Activated CD4-positive, alpha-beta T cell treated with anti-CD3 and anti-CD28 coated beads for 48 hours (primary cell): ENCODE results near the gene MVB12B.

ENCODE experiments used
- DNase-seq: peaks from one replicate; pipeline ENCODE4 v3.0.0-alpha.2; 2020

MVB12B gene

DNA sequence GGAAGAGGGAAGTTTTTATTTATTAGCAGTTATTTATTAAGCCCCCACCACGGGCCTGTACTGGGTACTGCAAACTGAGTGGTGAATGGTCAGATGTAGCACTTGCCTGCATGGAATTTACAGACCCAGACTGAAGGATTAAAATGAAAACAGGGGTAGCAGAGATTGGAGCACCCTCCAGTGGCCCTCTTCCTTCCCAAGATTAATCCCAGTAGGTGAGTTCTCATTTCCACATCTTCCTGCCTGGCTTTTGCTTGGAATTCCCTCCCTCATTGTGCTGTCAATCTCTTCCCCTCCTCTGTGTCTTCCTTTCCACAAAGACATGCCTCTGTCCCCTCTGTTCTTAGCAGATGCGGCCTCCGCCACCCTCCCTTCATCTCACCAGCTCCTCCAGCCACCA is 39.2 kb downstream of the MVB12B start:
- DNase-seq: no peak

DNA sequence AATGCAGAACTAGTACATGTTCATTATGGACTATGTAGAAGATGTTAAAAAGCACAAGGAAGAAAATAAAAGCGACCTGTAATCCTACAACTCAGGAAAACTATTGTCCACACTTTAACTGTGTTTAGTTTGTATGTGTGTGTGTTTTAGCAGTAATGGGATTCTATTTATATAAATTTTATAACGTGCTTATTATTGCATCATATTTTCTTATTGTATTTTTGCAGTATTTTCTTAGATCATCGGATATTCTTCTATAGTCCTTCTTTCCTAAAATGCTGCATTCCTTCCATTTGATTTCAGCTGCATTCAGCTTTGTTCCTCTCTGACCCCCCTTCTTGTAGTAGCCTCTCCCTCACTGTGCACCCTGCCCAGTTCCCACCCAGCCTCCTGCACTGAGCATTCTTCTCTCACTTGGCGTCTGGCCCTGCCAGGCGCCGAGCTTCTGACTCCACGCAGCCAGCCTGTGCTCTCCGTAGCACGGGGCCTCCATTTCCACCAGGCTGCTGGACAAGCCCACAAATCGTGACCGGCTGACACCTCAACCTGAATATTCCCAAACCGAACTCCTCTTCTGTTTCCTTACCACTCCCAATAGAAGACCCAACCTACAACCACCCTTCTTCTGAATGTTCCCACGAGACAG is 39.9 kb downstream of the MVB12B start:
- DNase-seq: no peak

DNA sequence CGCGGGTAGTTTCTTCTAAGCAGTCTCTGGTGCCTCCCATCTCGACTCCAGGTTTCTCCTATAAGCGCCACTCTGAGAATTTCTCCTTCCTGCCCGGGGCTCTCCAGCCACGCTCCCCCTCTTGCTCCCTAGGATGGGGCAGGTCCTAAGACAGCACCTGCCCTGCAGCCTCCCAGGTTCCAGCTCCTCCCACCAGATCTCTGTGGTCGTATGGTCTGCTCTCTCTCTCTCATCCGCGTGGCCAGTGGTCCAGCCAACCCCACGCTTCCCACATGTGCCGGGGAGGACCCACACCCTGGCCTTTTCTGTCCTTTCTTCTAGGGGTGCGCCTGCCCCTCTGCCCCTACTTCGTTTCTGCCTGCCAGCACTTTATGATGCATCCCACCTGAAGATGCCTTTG is 40.5 kb downstream of the MVB12B start:
- DNase-seq: no peak

DNA sequence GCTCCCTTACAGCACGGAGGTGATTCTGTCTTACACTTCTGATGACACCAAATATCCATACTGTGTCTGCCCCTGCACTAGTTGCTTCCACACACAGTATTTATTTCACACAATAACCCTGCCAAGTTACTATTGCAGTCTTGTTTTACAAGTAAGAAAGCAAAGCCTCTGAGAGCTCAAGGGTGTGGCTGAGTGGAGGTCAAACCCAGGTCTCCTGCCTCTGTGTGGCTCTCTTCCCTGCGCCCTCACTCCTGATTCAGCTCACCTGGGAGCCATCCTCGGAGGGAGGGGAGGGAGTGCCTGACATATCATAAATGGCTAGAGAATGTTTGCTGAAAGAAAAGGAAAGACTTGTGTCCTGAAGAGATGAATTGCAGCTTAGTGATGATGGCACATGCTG is 41.0 kb downstream of the MVB12B start:
- DNase-seq: no peak

DNA sequence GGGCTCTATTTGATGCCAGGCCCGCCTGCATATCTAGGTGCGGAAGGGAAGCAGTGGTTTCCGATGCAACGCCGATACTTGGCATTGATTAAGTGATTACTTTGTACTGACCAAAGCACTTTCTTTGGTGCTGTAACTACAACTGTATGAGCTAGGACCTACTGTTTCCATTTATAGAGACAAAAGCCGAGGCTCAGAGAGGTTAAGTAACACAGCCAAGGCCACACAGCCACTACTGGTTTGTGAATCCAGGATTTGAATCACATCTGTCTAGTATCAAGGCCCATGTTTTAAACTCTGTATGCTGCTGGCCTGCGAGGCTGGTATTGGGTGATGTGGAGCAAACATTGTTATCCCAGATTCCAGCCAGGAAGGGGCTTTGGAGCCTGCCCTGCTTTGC is 41.4 kb downstream of the MVB12B start:
- no peak for DNase-seq

DNA sequence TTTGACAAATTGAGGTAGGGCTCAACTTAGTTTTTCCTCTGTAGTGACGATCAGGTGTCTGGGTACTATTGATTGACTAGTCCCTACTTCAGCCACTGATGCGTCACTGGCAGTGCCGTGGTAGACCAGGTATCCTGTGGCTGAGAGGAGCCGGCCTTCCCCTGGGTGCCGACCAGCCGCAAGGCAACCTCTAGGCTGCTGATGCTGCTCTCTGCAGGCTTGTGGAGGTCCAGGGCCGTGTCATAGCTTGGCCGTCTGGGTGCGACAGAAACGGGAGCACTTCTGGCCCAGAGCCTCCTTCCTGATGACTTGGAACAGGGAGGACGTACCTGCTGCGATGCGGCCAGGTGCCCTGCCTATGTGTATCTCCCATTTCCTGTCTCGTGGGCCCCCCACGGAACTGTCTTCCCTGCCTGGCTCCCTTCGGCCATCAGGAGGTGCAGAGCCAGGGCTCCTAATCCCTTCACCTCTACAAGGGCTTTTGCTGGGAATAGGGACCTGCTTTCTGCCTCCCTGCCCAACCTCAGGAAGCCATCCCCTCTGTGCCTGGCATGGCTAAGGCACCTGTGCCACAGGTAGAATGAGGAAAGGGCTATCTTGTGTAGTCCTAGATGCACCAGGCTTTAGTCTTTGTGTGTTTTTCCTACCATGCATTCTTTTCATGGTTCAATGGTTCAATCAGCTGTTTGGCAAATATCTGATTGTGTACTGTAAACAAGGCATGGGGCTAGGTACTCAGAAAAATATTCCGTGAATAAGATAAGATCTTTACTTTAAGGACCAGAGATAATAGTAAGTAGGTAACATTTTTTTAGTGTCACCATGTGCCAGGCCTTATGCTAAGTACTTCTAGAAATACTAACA is 44.6 kb downstream of the MVB12B start:
- no peak for DNase-seq

DNA sequence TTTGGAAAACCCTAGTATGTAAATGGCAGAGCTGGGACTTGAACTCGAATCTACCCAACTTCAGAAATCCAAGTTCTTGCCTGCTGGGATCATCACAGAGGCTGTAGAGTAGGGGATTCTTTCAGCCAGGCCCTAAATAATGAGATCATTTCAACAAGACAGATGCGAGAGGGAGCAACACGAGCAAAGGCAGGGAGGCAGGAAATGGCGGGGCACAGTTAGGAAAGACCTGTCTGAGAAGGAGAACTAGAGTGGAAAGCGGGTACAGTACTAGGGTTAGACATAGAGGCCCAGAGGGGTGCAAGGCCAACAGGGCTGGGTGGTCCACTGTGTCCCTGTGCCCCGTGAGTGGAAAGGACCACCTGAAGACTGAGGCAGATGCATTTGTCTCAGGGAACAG is 46.1 kb downstream of the MVB12B start:
- DNase-seq: no peak

DNA sequence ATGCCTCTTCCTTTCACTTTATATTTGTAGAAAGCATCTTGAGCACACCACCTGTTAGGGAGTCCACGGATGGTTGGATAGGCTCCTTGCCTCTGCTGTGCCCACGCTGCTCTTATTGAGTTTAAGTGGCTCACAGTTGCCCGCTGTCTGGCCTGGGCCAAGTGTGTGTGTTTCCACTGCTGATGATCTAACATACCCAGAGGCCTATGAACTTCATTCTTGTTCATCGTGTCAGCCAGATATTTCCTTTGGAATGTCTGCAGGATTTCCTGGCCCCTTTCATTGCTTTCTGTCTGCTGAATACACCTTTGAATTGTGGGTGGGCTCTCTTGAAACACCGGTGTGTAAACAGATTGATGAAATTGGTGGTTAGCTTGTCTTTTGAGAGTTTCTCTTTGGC is 46.6 kb downstream of the MVB12B start:
- no peak for DNase-seq

DNA sequence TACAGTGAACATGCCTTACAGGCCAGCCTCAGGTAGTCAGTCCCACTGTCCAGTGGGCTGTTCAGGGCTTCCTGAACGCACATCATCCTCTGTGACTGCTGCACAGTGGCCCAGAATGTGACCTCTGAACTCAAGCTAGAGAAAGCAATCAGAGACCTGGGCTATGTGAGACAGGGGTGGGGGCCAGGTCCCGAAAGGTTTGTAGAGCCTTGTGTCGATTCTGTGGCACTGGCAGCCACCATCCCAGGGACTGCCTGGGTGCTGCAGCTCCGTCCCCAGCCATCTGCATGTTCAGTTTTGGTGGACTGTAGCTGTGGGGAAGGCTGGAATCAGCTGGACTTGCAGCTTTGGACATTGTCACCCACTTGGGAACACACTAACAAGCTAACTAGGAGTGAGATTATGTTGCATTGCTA is 47.7 kb downstream of the MVB12B start:
- DNase-seq: no peak

DNA sequence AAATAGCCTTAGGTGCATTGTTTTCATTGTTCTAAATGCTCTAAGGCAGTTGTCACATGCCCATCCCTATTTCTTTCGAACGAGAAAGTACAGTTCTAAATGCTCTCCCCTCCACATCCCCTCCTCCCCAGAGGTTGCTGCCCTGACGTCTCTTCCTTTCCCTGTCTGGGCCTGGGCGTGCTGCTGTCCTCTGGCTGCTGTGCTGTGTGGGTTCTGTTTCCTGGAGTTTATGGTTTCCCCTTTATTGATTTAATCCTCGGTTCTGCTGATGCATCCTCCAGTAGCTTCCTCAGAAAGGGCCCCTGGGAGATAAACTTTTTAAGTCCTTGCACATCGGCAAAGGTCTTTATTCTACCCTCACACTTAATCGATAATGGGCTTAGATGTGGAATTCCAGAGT is 48.8 kb downstream of the MVB12B start:
- no peak for DNase-seq

DNA sequence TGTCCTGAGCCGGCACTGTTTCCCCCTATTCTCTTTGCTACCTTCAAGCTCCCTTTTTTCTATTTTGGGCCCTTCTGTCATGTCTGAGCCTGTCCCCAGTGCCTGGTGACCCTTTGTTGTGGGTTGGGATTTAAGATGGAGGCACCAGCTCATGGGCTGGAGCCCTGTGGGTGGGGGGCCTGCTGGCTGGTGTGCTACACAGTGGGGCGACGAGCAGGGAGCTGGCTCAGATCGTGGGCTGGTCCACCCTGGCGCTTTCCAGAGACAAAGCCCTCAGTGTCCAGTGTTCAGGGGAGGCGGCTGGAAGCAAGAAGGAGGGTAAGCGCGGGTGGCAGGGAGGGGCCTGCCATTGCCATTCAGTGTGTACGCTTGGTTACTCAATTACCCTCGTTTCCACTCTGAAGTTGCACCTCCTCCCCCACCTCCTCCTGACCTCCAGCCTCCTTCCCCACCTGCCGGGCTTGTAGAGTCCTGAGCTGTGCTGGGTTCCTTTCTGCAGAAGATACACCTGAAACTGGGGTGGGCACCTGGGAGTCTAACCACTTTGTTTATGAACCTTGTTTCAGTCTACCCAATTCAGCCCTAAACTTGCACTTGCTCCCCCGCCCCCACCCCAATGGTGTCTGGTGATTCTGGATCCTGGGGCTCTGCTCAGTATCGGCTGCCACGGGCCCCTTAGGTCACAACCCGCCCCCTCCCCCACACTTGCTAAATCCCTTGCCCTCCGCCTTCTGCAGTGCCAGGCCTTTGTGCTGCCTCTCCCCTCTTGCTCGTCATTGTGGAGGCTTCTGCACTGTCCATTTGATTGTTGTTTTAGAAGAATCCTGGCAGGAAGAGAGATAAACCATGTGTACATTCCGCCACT is 49.9 kb downstream of the MVB12B start:
- no peak for DNase-seq

DNA sequence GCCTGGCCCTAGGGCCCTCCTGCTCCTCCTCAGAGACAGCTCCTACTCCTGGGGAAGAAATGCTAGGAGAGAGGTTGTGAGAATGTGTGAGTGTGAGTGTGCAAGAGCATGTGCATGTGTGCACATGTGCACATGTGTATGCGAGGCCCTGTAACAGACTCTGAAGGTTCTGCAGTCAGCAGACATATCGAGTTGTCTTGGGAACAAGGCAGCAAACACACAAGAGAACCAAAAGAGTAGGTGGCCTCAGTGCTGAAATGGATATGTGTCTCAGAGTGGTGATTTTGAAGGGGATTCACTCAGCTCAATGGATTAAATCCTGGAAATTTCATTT is 50.5 kb downstream of the MVB12B start:
- no peak for DNase-seq

DNA sequence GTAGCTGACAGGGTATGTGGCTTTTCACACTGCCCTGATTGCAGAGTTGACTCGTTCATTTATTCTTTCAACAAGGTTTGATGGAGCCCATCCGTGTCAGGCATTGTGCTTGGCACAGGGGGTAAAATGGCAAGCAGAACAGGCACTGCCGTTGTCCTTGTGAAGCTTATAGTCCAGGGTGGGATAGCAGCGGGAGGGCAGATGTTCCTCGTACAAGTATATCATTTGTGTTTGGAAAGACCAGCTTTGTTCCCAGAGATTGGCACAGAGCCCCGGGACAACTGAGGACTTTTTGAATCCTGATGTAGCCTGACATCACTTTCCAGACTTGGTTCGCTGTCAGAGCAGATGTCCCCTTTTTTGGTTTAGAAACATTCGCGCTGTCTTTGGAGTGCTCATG is 50.9 kb downstream of the MVB12B start:
- DNase-seq: no peak

DNA sequence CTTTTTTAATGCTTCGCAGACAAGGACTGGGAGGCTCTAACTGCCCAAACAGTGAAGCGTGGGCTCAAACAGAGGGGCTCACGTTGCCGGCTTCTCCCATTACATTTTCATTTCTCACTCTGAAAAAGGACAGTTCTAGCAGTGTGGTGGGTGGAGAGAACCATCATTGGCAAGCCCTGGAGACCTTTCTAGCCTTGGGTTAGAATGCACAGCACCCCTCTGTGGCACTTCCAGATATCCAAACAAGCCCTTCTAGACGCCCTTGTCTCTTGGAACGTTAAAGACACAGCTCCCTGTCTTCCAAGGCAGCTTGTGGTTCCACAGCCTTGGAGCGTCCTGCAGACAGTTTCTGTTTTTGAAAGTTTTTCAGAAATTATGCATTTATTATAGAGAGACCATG is 52.1 kb downstream of the MVB12B start:
- no peak for DNase-seq

DNA sequence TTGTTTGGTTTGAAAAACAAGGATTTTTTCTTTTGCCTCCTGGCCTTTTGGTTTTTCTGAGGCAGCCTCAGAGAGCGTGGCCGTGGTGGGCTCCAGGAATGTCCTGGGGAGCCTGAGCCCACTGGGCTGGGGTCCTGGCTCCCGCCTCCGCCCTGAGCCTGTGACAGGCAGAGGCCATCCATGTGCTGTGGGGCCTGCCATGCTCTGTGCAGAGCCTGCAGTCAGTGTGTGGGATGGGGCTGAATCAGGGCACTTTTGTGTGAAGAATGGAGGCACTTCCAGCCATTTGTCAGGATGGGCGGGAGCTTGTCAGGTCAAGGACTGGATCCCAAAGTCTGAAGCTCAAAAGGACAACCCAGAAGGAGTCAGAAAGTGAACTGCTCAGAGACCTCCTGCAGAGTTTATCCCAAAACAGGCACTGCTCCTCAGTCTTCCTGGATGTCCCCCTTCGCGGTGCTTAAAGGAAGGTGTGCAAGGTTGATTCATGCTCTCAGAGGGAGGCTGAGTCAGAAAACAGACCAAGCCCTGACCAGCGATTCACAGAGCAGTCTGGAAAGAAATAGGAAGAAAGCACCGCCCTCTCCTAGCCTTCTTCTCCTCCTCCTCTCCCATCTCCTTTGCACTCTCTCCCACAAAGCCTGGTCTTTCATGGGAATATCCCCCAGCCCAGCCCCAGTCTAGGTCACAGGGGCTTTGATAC is 53.2 kb downstream of the MVB12B start:
- DNase-seq: no peak

DNA sequence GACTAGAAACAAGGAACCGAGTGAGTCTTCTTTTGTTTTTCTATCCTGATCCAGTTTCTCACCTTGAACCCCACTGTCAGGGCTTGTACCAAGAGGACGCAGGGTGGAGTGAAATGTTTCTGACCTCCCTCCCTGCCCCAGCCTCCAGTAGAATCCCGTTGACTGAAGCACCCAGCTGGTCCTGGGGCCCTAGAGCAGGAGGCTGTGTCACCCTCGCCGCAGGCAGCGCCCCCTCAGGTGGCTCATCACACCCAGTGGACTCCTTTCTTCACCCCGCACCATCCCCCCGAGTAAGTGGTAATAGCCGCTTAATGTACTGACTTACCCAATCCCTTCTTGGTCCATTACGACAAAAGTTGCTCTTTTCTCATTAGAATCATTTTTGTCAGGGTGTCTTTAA is 53.8 kb downstream of the MVB12B start:
- no peak for DNase-seq

DNA sequence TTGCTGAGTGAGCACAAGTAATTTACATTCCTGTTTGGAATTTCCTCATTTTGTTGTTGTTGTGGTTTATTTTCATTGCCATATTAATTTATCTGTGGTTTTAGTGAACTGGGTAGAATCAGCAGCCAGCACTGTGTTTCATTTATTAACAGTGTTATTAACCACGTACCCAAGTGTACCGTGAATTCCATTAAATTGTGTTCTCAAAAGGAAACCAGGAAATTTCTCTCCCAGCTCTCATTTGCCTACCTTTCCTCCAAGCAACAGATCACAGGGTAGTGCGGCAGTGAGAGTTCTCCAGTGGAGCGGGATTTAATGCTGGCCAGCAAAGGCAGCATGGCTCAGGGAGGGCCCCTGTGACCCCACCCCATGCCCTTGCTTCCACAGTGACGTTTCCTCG is 54.6 kb downstream of the MVB12B start:
- DNase-seq: no peak

DNA sequence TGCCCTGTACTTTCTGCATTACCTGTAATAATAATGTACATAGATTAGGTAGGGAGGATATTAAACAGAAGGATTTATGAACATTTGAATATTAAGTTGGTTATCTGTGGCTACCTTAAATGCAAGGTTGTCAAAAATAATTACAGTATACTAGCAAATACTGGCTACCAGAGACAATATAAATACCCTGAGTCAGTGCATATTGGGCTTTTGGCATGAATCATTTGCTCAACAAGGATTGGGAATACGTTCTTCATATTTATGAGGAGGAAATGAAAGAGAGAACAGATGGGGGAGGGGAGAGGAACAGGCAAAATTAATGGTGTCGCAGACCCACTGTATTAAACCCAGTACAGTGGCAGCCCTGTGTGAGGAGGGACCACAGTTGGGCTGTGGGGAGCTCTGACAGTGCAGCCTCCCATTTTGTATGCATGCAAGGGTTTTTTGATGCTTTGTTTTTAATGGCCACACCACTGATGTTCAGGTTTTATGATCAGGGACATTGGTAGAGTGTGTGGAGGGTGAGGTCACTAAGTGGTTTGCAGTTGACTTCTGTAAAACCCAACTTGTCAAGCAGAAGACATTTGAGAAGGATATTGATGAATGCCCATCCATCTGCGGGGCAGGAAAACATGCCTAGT is 56.9 kb downstream of the MVB12B start:
- DNase-seq: no peak

DNA sequence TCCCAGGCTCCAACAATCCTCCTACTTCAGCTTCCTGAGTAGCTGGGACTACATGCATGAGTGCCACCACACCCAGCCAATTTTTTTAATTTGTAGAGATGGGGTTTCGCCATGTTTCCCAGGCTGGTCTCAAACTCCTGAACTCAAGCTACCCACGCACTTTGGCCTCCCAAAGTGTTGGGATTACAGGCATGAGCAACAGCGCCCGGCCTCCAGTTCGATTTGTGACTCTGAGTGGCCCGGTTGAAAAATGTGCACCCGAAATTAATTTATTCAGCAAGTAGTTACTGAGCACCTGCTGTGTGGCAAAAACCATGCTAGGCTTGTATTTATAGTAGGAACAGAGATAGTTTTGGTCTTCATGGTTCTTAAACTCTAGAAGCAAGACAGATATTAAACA is 58.3 kb downstream of the MVB12B start:
- DNase-seq: no peak

DNA sequence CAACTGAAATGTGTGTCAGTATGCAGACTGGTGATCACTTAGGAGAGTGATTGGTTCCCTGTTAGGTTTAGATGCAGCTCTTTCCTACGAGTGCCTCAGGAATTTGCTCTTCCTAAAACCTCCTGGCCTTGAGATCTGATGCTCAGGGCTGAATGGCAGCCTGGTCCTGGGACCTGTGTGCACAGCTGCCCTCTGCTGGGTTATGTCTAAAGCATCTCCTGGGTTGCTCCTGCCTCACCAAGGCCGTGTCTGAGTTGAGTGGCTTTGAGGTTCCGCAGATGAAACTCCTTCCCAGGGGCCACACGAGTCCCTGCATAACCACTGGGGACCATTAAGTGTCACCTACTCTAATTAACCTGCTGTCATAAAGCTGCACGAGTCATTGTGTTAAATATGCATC is 59.5 kb downstream of the MVB12B start:
- DNase-seq: no peak

DNA sequence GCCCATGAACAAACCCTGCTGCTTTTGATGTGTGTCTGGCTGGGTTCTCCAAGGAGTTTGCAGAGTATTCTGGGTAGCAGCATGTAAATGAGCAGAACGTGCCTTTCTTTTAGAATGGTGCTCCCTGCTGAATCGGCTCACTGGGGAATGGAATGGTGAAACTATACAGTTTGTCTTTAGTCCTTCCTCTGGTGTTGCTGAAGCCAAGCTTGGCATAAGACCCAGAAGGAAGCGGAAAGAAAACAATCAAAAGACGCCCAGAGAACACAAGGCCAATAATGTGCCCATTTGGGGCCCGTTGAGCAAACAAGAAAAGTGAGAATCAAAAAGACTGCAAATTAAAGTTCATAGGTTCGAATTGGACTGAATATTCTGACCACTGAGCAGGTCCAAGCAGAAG is 60.1 kb downstream of the MVB12B start:
- DNase-seq: no peak

DNA sequence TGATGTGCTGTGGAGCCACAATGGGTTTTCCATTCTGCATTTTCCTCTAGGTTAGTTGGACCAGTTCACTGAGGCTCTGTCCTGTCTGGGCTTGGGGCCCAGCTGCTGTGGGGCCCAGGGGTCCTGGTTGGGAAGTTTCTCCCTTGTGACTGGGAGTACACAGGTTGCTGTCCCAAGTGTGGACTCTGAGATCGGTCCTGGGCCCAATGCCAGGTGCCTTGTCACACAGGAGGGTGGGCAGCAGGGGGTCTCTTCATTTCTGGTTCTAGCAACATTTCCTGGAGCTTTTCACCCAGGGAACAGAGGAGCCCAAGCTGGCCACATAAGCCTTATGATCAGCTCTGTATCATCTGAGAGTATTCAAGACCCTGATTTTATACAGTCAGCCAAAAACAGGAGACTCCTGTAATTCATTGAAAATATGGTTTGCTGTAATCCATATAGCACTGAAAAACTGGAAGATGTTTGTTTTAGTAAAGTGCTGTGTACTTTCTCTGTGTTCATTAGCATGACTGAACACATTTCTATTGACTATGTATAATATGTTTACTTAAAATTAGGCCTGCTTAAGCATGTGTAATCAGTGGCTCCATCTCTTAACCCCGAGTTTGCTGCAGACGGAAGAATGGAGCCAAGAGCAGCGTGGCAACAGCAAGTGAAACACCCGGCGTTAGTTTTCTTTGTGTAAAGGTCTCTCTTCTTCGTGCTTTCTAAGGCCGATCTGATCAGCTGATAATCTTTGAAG is 62.5 kb downstream of the MVB12B start:
- no peak for DNase-seq
